Neutrophil (primary cell): ENCODE results near the gene SNX9.

Source experiments
- H3K27ac ChIP-seq: fragments of 200-600 bp; sonication (generic); 2 replicates; pipeline ENCODE4 v1.5.1; 2016; ENCODE audit warnings: mild to moderate bottlenecking, moderate library complexity
- H3K27me3 ChIP-seq: fragments of 200-600 bp; sonication (generic); 2 replicates; pipeline ENCODE4 v1.6.0; 2016; ENCODE audit warnings: mild to moderate bottlenecking
- H3K36me3 ChIP-seq: fragments of 200-600 bp; sonication (generic); 2 replicates; pipeline ENCODE4 v1.5.1; 2017
- H3K4me1 ChIP-seq, 2 experiments: fragments of 200-600 bp in 1 of 2; sonication (generic) in 1 of 2; 1 replicate in 1 of 2; 2 replicates in 1 of 2; pipeline versions ENCODE4 v1.5.1 to v1.6.1; 2013 to 2016; ENCODE audit warnings: low read depth in 1 of 2, low read length in 1 of 2, mild to moderate bottlenecking in 1 of 2, moderate library complexity in 1 of 2; ENCODE audit not compliant: control insufficient read depth in 1 of 2, insufficient read depth in 1 of 2
- H3K4me3 ChIP-seq, 2 experiments: fragments of 200-600 bp in 1 of 2; sonication (generic) in 1 of 2; 1 replicate in 1 of 2; 2 replicates in 1 of 2; pipeline ENCODE4 v1.5.1; 2013 to 2016; ENCODE audit warnings: low read depth in 1 of 2, low read length in 1 of 2, mild to moderate bottlenecking in 1 of 2, moderate library complexity in 1 of 2
- H3K9me3 ChIP-seq: fragments of 200-600 bp; sonication (generic); 2 replicates; pipeline ENCODE4 v1.5.1; 2016
- TF ChIP-seq, protein P1 (sequence below): fragments of 200-600 bp; sonication (generic); IDR thresholded peaks from 2 replicates; pipeline ENCODE4 v1.5.1; 2016; ENCODE audit warnings: antibody characterized with exemption

The SNX9 gene

DNA sequence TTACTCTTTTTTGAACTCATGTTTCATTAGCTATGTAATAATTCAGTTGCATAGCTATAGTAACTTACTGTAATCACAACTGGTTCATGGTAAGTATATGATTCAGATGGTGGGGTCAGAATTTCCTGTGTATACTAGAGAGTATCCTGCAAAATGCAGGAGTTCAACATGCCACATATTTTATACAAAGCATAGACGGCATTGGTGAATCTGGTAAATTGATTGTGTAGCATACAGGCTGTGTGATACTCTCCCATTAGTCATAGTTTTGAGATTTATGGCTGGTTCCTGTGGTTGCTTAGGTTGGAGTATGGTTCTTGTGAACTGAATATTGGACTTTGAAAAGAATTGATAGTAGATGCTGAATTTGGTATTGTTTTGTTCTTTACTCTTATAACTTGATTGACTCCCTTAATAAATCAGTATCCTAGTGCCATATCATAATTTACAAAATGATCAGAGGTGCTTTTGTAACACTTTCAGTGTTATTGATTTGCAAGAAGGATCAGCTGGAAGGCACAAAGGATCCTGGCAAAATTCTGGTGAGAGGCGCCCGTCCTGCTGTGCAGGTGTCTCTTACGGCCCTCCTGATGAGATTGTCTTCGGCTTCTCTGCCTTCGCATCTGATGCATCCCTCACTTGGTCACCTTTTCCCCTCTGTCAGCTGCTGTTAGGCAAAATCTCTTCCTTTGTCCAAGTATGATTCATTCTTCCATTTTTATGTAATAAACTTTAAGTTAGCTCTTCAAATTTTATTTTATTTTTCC lies 22.6 kb downstream of the SNX9 start:
- Histone ChIP-seq H3K36me3 (no peaks in the 10 kb centered on the region), H3K4me1 (no peaks in the 10 kb centered on the region), H3K27ac (no peak overlapping the region), H3K9me3 (no peaks in the 10 kb centered on the region), H3K4me3 (no peak overlapping the region), H3K27me3 (no peaks in the 10 kb centered on the region)
- TF ChIP-seq, protein P1, sequence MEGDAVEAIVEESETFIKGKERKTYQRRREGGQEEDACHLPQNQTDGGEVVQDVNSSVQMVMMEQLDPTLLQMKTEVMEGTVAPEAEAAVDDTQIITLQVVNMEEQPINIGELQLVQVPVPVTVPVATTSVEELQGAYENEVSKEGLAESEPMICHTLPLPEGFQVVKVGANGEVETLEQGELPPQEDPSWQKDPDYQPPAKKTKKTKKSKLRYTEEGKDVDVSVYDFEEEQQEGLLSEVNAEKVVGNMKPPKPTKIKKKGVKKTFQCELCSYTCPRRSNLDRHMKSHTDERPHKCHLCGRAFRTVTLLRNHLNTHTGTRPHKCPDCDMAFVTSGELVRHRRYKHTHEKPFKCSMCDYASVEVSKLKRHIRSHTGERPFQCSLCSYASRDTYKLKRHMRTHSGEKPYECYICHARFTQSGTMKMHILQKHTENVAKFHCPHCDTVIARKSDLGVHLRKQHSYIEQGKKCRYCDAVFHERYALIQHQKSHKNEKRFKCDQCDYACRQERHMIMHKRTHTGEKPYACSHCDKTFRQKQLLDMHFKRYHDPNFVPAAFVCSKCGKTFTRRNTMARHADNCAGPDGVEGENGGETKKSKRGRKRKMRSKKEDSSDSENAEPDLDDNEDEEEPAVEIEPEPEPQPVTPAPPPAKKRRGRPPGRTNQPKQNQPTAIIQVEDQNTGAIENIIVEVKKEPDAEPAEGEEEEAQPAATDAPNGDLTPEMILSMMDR: no peak

DNA sequence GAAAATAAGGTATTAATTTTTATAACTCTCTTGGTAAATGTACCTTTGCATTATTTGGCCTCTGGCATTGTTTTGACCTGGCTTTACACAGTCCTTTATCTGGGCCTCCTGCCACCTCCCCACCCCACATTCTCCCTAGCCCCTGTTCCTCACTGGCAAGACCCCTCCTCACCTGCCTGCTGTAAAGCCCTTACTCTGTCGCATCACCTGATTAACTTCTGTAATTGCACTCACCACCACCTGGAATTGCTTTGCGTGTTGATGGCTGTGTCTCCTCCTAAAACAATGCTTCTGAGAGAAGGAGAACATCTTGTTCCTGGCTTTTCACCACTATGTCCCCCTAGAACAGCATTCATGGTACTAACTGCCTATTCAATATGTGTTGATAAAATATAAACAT lies 24.8 kb downstream of the SNX9 start:
- no peaks in the 10 kb centered on the region for H3K4me1 ChIP-seq
- H3K27ac ChIP-seq: no peak overlapping the region
- no peaks in the 10 kb centered on the region for H3K36me3 ChIP-seq
- no peak overlapping the region for H3K4me3 ChIP-seq
- no peaks in the 10 kb centered on the region for H3K27me3 ChIP-seq
- TF ChIP-seq, protein P1: no peak
- no peaks in the 10 kb centered on the region for H3K9me3 ChIP-seq

DNA sequence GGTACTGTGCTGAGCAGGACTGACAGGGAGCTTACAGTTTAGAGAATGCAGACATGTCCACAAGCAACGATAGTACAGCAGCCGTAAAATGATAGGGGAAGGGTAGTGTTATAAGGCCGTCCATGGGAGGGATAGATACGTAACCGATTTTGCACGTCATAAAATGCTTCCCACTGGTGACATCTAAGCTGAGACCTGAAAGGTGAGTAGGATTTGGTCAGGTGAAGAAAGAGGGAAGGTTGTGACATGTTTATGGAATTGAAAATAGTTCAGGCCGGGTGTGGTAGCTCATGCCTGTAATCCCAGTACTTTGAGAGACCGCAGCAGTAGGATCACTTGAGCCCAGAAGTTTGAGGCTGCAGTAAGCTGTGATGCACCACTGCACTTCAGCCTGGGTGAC lies 25.6 kb downstream of the SNX9 start:
- TF ChIP-seq, protein P1: no peak
- no peaks in the 10 kb centered on the region for H3K27me3 ChIP-seq

DNA sequence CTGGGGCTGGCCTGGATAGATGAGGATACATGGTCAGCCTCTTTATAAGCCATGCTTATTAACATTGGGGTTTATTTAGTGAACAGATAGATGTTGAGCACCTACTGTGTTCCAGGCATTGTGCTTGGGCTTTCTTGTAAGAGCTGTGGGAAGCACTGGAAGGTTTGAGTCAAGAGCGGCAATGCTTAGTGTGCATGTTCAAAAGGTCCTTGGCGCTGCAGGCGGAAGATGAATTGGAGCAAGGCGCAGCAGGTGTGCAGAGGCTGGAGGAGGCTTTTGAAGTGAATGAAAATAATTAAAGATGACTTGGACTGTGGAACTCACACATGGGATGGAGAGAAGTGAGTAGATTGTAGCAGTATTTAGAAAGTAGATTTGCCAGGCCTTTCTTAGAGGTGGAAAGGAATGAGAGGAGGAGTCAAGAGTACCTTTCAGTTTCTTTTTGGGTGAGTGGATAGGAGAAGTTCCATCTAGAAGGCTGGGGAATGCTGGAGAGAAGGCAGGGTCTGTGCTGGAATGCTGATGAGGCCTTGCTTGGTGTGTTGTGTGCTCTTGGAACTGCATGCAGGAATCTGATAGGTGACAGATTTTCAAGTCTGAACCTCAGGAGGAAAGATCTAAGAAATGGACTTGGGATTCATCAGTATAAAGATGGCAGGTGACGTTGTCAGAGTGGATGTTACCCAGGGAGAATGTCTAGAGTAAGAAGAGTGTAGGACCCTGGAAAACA lies 26.4 kb downstream of the SNX9 start:
- Histone ChIP-seq H3K4me1 (no peaks in the 10 kb centered on the region), H3K27ac (no peak overlapping the region), H3K27me3 (no peaks in the 10 kb centered on the region), H3K4me3 (no peak overlapping the region), H3K36me3 (no peaks in the 10 kb centered on the region), H3K9me3 (no peaks in the 10 kb centered on the region)
- TF ChIP-seq, protein P1: no peak

More for the DNA sequence above, 25.6 kb downstream of the SNX9 start:
- Histone ChIP-seq H3K4me1 (no peaks in the 10 kb centered on the region), H3K27ac (no peak overlapping the region), H3K36me3 (no peaks in the 10 kb centered on the region), H3K4me3 (no peak overlapping the region), H3K9me3 (no peaks in the 10 kb centered on the region)

DNA sequence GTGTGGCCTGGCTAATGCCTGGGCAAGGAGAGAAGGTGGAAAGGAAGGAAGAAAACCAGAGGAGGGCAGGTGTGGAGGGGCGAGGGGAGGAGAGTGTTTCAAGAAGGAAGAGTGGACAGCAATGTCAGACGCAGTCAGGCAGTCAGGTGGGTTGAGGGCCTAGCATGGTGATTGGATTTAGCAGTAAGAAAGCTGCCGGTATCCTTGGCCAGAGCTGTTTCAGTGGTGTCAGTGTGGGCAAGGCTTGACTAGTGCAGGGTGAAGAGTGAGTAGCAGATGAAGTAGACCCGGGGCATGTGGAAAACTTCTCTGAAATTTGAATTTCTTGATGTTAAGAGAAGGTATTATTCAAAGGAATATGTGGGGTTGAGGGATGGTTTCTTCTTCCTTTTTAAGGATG lies 27.0 kb downstream of the SNX9 start:
- Histone ChIP-seq H3K4me3 (no peak overlapping the region), H3K36me3 (no peaks in the 10 kb centered on the region), H3K4me1 (no peaks in the 10 kb centered on the region), H3K27ac (no peak overlapping the region), H3K27me3 (no peaks in the 10 kb centered on the region), H3K9me3 (no peaks in the 10 kb centered on the region)
- TF ChIP-seq, protein P1: no peak
